Measurements from ENCODE around the gene TFF1.

The TFF1 gene

GRCh38 chr21:42398436-42399028 is 32.2 kb upstream of the TFF1 start:
- DNase-seq (ENCODE audit: low spot score), result no peak

- no peak for DNase-seq (ENCODE audit: low spot score)
These were observed 31.5 kb upstream of the TFF1 start for GRCh38 chr21:42397746-42398394.

GRCh38 chr21:42396799-42397745 is 30.7 kb upstream of the TFF1 start:
- DNase-seq (ENCODE audit: low spot score), result no peak

- no peak for DNase-seq (ENCODE audit: low spot score)
These were observed 29.7 kb upstream of the TFF1 start, which contains the start of gene TMPRSS3 for GRCh38 chr21:42395905-42396651. Gene TMPRSS3, minus strand, starts transcription at chr21:42396052. Its CDS starts 635 bp downstream, at chr21:42395417.

GRCh38 chr21:42395302-42395701 is 29.0 kb upstream of the TFF1 start:
- DNase-seq (ENCODE audit: low spot score), result no peak

- no peak for DNase-seq (ENCODE audit: low spot score)
These were observed 27.2 kb upstream of the TFF1 start for GRCh38 chr21:42393443-42393950.

- no peak for DNase-seq (ENCODE audit: low spot score)
These were observed 26.6 kb upstream of the TFF1 start for GRCh38 chr21:42392731-42393442.

- no peak for DNase-seq (ENCODE audit: low spot score)
These were observed 25.0 kb upstream of the TFF1 start for GRCh38 chr21:42391297-42391696.

GRCh38 chr21:42390696-42391095 is 24.4 kb upstream of the TFF1 start:
- no peak for DNase-seq (ENCODE audit: low spot score)

GRCh38 chr21:42390193-42390592 is 23.9 kb upstream of the TFF1 start:
- no peak for DNase-seq (ENCODE audit: low spot score)

GRCh38 chr21:42389449-42389835 is 23.1 kb upstream of the TFF1 start:
- DNase-seq (ENCODE audit: low spot score), result no peak

GRCh38 chr21:42388740-42389448 is 22.6 kb upstream of the TFF1 start:
- no peak for DNase-seq (ENCODE audit: low spot score)

GRCh38 chr21:42387843-42388340 is 21.6 kb upstream of the TFF1 start:
- no peak for DNase-seq (ENCODE audit: low spot score)

GRCh38 chr21:42387164-42387563 is 20.8 kb upstream of the TFF1 start:
- DNase-seq (ENCODE audit: low spot score), result no peak

GRCh38 chr21:42386034-42386591 is 19.8 kb upstream of the TFF1 start:
- DNase-seq (ENCODE audit: low spot score), result no peak

GRCh38 chr21:42385619-42386018 is 19.3 kb upstream of the TFF1 start:
- no peak for DNase-seq (ENCODE audit: low spot score)

GRCh38 chr21:42384989-42385388 is 18.7 kb upstream of the TFF1 start:
- DNase-seq (ENCODE audit: low spot score), result no peak

GRCh38 chr21:42384156-42384945 is 18.0 kb upstream of the TFF1 start:
- DNase-seq (ENCODE audit: low spot score), result no peak

GRCh38 chr21:42383331-42383730 is 17.0 kb upstream of the TFF1 start:
- DNase-seq (ENCODE audit: low spot score), result no peak

Data from RKO (cell line).